Endothelial cell of umbilical vein (primary cell): ENCODE measurements around the gene MGAT5B. TPM values are rescaled to one million over a fixed set of nuclear protein-coding genes. Genes with fewer than 3 reads are reported as not detected.

Experiments used
- BruUV-seq: library from RNA; stranded (reverse); fragments of 400-500 nt; replicated peaks from 2 replicates; lab custom pipeline; 2021; lab: Mats Ljungman, UMichigan
- CTCF ChIA-PET: fragments of 300-600, 350-600 bp; sonication (Branson Sonifier 250); formaldehyde crosslinking; loops from one replicate; lab custom pipeline; 2021; ENCODE audit warnings: antibody characterized with exemption, inconsistent platforms; lab: Charles Lee
- POLR2A ChIA-PET: fragments of 300-600, 350-600 bp; sonication (Branson Sonifier 250); formaldehyde crosslinking; loops from one replicate; lab custom pipeline; 2021; ENCODE audit warnings: antibody characterized with exemption, inconsistent platforms; lab: Charles Lee
- DNase-seq: peaks from one replicate; pipeline ENCODE4 v3.0.0-alpha.2; 2011; ENCODE audit warnings: low read depth, low spot score
- FAIRE-seq: peaks from 2 replicates; lab custom pipeline; 2011; peaks lifted over from hg19 to GRCh38; lab: Jason Lieb, UNC
- H2AFZ ChIP-seq: 2 replicates; pipeline ENCODE4 v1.6.0; 2012; ENCODE audit warnings: low read depth, low read length, control low read depth, inconsistent platforms
- H3K27ac ChIP-seq: 2 replicates; pipeline ENCODE4 v1.5.1; 2011; ENCODE audit warnings: low read depth, mild to moderate bottlenecking, control low read depth, low read length, moderate library complexity; ENCODE audit not compliant: insufficient read depth
- H3K27me3 ChIP-seq, 2 experiments: 2 replicates each; pipeline versions ENCODE4 v1.6.0 to v1.6.1; 2011; ENCODE audit warnings: low read length in 2 of 2, mixed read lengths in 1 of 2; ENCODE audit not compliant: control insufficient read depth in 2 of 2, insufficient read depth in 2 of 2
- H3K36me3 ChIP-seq, 2 experiments: 2 replicates in 1 of 2; 3 replicates in 1 of 2; pipeline ENCODE4 v1.5.1; 2011; ENCODE audit warnings: low read length in 2 of 2, mild to moderate bottlenecking in 1 of 2, moderate library complexity in 1 of 2; ENCODE audit not compliant: control insufficient read depth in 2 of 2, insufficient read depth in 2 of 2; ENCODE audit errors: extremely low read depth in 1 of 2
- H3K4me1 ChIP-seq: 3 replicates; pipeline ENCODE4 v1.5.1; 2011; ENCODE audit warnings: mild to moderate bottlenecking, low read length; ENCODE audit not compliant: control insufficient read depth, insufficient read depth; ENCODE audit errors: extremely low read depth
- H3K4me2 ChIP-seq: 2 replicates; pipeline ENCODE4 v1.6.1; 2011; ENCODE audit warnings: low read length, control low read depth, mixed read lengths; ENCODE audit not compliant: insufficient read depth
- H3K4me3 ChIP-seq, 3 experiments: fragments of 200-600 bp in 1 of 3; sonication (generic), shearing (Covaris generic) in 1 of 3; replicated peaks in 1 of 3; 2 replicates each; pipeline ENCODE4 v1.5.1; 2011 to 2016; ENCODE audit warnings: control low read depth in 3 of 3, low read length in 3 of 3, mild to moderate bottlenecking in 2 of 3, inconsistent platforms in 1 of 3, low read depth in 1 of 3, moderate library complexity in 1 of 3; ENCODE audit not compliant: insufficient read depth in 1 of 3
- H3K79me2 ChIP-seq: 2 replicates; pipeline ENCODE4 v1.6.0; 2012; ENCODE audit warnings: low read length, inconsistent platforms; ENCODE audit not compliant: control insufficient read depth, insufficient read depth
- H3K9ac ChIP-seq: replicated peaks from 2 replicates; pipeline ENCODE3; 2011; ENCODE audit warnings: low read length, control low read depth; ENCODE audit not compliant: insufficient read depth; ENCODE audit errors: extremely low read depth
- H3K9me1 ChIP-seq: replicated peaks from 3 replicates; pipeline ENCODE4 v1.6.0; 2011; ENCODE audit warnings: mild to moderate bottlenecking, low read length; ENCODE audit not compliant: control insufficient read depth, insufficient read depth; ENCODE audit errors: extremely low read depth
- H3K9me3 ChIP-seq: replicated peaks from 2 replicates; pipeline ENCODE4 v1.5.1; 2012; ENCODE audit warnings: low read length, inconsistent platforms; ENCODE audit not compliant: control insufficient read depth, insufficient read depth
- H4K20me1 ChIP-seq: replicated peaks from 2 replicates; pipeline ENCODE3; 2011; ENCODE audit warnings: mild to moderate bottlenecking, low read length; ENCODE audit not compliant: control insufficient read depth, insufficient read depth; ENCODE audit errors: extremely low read depth
- CTCF ChIP-seq, 2 donors: IDR thresholded peaks; 1 replicate in 1 of 2; 2 replicates in 1 of 2; pipeline ENCODE4 v1.5.1; 2011; ENCODE audit warnings: low read length in 2 of 2, mild to moderate bottlenecking in 2 of 2, moderate library complexity in 2 of 2, control low read depth in 1 of 2, inconsistent platforms in 1 of 2, low read depth in 1 of 2; ENCODE audit not compliant: insufficient read depth in 1 of 2; ENCODE audit errors: extremely low read depth in 1 of 2
- FOS ChIP-seq: IDR thresholded peaks from 2 replicates; pipeline ENCODE4 v1.6.1; 2011; ENCODE audit warnings: mild to moderate bottlenecking, low read length, moderate library complexity, borderline replicate concordance; ENCODE audit not compliant: insufficient read depth
- JUN ChIP-seq: IDR thresholded peaks from 2 replicates; pipeline ENCODE4 v1.6.1; 2011; ENCODE audit warnings: borderline replicate concordance, low read depth; ENCODE audit not compliant: insufficient read length, insufficient read depth
- MAX ChIP-seq: IDR thresholded peaks from 2 replicates; pipeline ENCODE4 v1.6.1; 2011; ENCODE audit not compliant: insufficient read depth, insufficient read length
- MYC ChIP-seq: IDR thresholded peaks from one replicate; pipeline ENCODE4 v1.6.1; 2011; ENCODE audit warnings: mild to moderate bottlenecking, low read depth, low read length
- POLR2A ChIP-seq: IDR thresholded peaks from 2 replicates; pipeline ENCODE4 v1.6.1; 2012; ENCODE audit warnings: low read depth, mild to moderate bottlenecking, control low read depth, low read length
- POLR2AphosphoS5 ChIP-seq: IDR thresholded peaks from 2 replicates; pipeline ENCODE4 v1.6.1; 2012; ENCODE audit warnings: low read depth, mild to moderate bottlenecking, control low read depth, low read length, moderate library complexity; ENCODE audit not compliant: insufficient read depth
- dilution Hi-C: fragments of 300-500 bp; cut with MboI; formaldehyde crosslinking; loops from one replicate; pipeline ENCODE4 v1.15.0; 2019; ENCODE audit warnings: low sequenced_read_pairs; ENCODE audit not compliant: extremely low pct_ligation_motif_present
- intact Hi-C: fragments of 100-400 bp; cut with micrococcal nuclease; formaldehyde crosslinking; loops from one replicate; pipeline ENCODE4 v1.10.0; 2022
- polyA plus RNA-seq, 4 experiments: library from polyadenylated mRNA; depleted of rRNA in 3 of 4; stranded (reverse) in 3 of 4; unstranded in 1 of 4; fragments of >200 nt; gene quantifications; 2 replicates each; pipeline versions ENCODE4 v1.2.1 to v1.2.3, GENCODE V29; 2011 to 2012; ENCODE audit warnings: missing spikeins in 1 of 4
- total RNA-seq: library from RNA; stranded (reverse); gene quantifications from 2 replicates; pipeline ENCODE4 v1.2.3, GENCODE V29; 2021

Gene MGAT5B
- total and polyA plus RNA-seq, 2 donors (not counting 3 experiments of a cell fraction or from before 2014, with no cell fraction given) = 1.7 to 2.1 TPM

GRCh38 chr17:76940738-76941350 is 72.6 kb downstream of the MGAT5B start:
- BruUV-seq = no TSS peak
- peak; percentile 8 for DNase-seq
- H3K27me3 ChIP-seq = no peaks in the 10 kb centered on the region
- H3K9ac ChIP-seq = no peak overlapping the region
- no peaks in the 10 kb centered on the region for H3K9me3 ChIP-seq
- ChIA-PET POLR2A (no interaction called here), CTCF (interaction anchor here (1.1 to 2.0 kb wide), 2 partner anchors 12 to 73 kb away, joined by 3 to 11 read pairs; partner anchors contain the start of gene MGAT5B)
- no peaks in the 10 kb centered on the region for H3K4me1 ChIP-seq
- TF ChIP-seq MAX (no peak), FOS (no peak), MYC (no peak), JUN (no peak), POLR2AphosphoS5 (no peak), CTCF (IDR thresholded peaks at IDR 0.05; ENCODE audit: extremely low read depth in 1 of 2, insufficient read depth in 1 of 2, low read depth in 1 of 2, low read length in 2 of 2) (peak; percentile 12 to 33), POLR2A (no peak)
- H3K9me1 ChIP-seq = no peaks in the 10 kb centered on the region
- dilution Hi-C loops (no loop called here), intact Hi-C loops (loop anchor here (1.0 kb wide), 1 partner anchor 73 kb away; the partner anchor contains the start of gene MGAT5B)
- H3K4me2 ChIP-seq = no peak overlapping the region
- no peaks in the 10 kb centered on the region for H3K36me3 ChIP-seq
- no peak for FAIRE-seq
- no peak overlapping the region for H3K27ac ChIP-seq
- no peaks in the 10 kb centered on the region for H3K79me2 ChIP-seq
- H4K20me1 ChIP-seq = no peaks in the 10 kb centered on the region
- no peak overlapping the region for H2AFZ ChIP-seq
- no peak overlapping the region for H3K4me3 ChIP-seq
